ENCODE results near the gene MLLT1.

DNA sequence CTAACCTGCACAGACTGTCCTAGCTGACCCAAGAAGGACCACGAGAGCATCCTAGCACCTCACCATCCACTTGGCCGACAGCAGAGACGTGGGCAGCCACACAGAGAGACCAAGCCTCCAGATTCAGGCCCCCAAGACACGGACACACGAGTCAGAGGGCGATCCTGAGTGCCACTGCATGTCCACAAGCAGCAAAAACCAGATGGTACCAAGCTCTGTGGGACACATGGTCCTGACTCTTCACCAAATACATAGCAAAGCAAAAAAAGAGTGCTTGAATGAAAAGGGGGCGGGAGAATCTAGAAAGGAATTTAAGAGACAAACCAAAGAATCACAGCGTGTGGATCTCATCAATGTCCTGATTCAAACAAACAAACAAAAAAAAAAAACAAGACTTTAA, 45.2 kb downstream of the MLLT1 start:
- TF ChIP-seq, protein P1, sequence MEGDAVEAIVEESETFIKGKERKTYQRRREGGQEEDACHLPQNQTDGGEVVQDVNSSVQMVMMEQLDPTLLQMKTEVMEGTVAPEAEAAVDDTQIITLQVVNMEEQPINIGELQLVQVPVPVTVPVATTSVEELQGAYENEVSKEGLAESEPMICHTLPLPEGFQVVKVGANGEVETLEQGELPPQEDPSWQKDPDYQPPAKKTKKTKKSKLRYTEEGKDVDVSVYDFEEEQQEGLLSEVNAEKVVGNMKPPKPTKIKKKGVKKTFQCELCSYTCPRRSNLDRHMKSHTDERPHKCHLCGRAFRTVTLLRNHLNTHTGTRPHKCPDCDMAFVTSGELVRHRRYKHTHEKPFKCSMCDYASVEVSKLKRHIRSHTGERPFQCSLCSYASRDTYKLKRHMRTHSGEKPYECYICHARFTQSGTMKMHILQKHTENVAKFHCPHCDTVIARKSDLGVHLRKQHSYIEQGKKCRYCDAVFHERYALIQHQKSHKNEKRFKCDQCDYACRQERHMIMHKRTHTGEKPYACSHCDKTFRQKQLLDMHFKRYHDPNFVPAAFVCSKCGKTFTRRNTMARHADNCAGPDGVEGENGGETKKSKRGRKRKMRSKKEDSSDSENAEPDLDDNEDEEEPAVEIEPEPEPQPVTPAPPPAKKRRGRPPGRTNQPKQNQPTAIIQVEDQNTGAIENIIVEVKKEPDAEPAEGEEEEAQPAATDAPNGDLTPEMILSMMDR (IDR thresholded peaks at IDR 0.05; ENCODE audit: low read depth, low read length) = no peak
- TF ChIP-seq POLR2A (IDR thresholded peaks at IDR 0.05; ENCODE audit: extremely low read depth, insufficient read length) = no peak
- TF ChIP-seq, protein P2, sequence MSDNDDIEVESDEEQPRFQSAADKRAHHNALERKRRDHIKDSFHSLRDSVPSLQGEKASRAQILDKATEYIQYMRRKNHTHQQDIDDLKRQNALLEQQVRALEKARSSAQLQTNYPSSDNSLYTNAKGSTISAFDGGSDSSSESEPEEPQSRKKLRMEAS (IDR thresholded peaks at IDR 0.05; ENCODE audit: low read depth, low read length) = no peak
